Stimulated activated CD4-positive, alpha-beta T cell treated with anti-CD3 and anti-CD28 coated beads, TNF-alpha, amount 100 ng/mL, for 24 hours (primary cell): Measurements from ENCODE around the gene CUEDC1.

Experiments used
- DNase-seq, 3 experiments: peaks; one replicate each; pipeline ENCODE4 v3.0.0-alpha.2; 2020; ENCODE audit warnings: low read depth in 3 of 3

CUEDC1 gene

GRCh38 chr17:57915985-57916757 lies 39.0 kb downstream of the CUEDC1 start:
- no peak for DNase-seq

- DNase-seq = no peak
These were observed 39.7 kb downstream of the CUEDC1 start for GRCh38 chr17:57915544-57915943.

GRCh38 chr17:57914273-57915142 lies 40.7 kb downstream of the CUEDC1 start:
- no peak for DNase-seq

GRCh38 chr17:57913575-57914272 lies 41.5 kb downstream of the CUEDC1 start:
- no peak for DNase-seq

- DNase-seq = no peak
These were observed 43.2 kb downstream of the CUEDC1 start for GRCh38 chr17:57911834-57912673.

- DNase-seq = no peak
These were observed 44.5 kb downstream of the CUEDC1 start for GRCh38 chr17:57910462-57911420.

GRCh38 chr17:57909551-57909950 lies 45.7 kb downstream of the CUEDC1 start:
- no peak for DNase-seq

GRCh38 chr17:57908278-57908677 lies 46.9 kb downstream of the CUEDC1 start:
- no peak for DNase-seq

GRCh38 chr17:57906910-57907309 lies 48.3 kb downstream of the CUEDC1 start:
- no peak for DNase-seq

- DNase-seq = no peak
These were observed 49.2 kb downstream of the CUEDC1 start for GRCh38 chr17:57905875-57906455.

GRCh38 chr17:57903961-57904360 lies 51.3 kb downstream of the CUEDC1 start:
- DNase-seq = no peak

- no peak for DNase-seq
These were observed 52.1 kb downstream of the CUEDC1 start for GRCh38 chr17:57902800-57903759.

GRCh38 chr17:57902117-57902799 lies 53.0 kb downstream of the CUEDC1 start:
- no peak for DNase-seq

GRCh38 chr17:57900991-57901743 lies 54.0 kb downstream of the CUEDC1 start:
- DNase-seq = no peak

- DNase-seq = no peak
These were observed 55.4 kb downstream of the CUEDC1 start for GRCh38 chr17:57899822-57900221.

GRCh38 chr17:57899391-57899790 lies 55.8 kb downstream of the CUEDC1 start:
- no peak for DNase-seq
